Hepatocyte (in vitro differentiated cells): ENCODE results near the gene PLEKHA6. TPM values are rescaled to one million over a fixed set of nuclear protein-coding genes. Genes with fewer than 3 reads are reported as not detected.

Source experiments
- DNase-seq: peaks from one replicate; pipeline ENCODE4 v3.0.0-alpha.2; 2016; ENCODE audit warnings: low spot score
- H2AFZ ChIP-seq: fragments of 200-600 bp; sonication (generic); 2 replicates; pipeline ENCODE4 v1.6.0; 2016; ENCODE audit warnings: antibody characterized with exemption, mild to moderate bottlenecking
- H3K27ac ChIP-seq: fragments of 200-600 bp; sonication (generic); 2 replicates; pipeline ENCODE4 v1.5.1; 2016; ENCODE audit warnings: mild to moderate bottlenecking
- H3K27me3 ChIP-seq: fragments of 200-600 bp; sonication (generic); 2 replicates; pipeline ENCODE4 v1.6.1; 2016
- H3K36me3 ChIP-seq: fragments of 200-600 bp; sonication (generic); replicated peaks from 2 replicates; pipeline ENCODE4 v1.5.1; 2016; ENCODE audit warnings: low read depth; ENCODE audit not compliant: insufficient read depth
- H3K4me1 ChIP-seq: fragments of 200-600 bp; sonication (generic); 2 replicates; pipeline ENCODE4 v1.5.1; 2016; ENCODE audit warnings: mild to moderate bottlenecking, moderate library complexity; ENCODE audit not compliant: insufficient read depth
- H3K4me2 ChIP-seq: fragments of 200-600 bp; sonication (generic); 2 replicates; pipeline ENCODE4 v1.6.0; 2016
- H3K4me3 ChIP-seq: fragments of 200-600 bp; sonication (generic); 2 replicates; pipeline ENCODE4 v1.5.1; 2016; ENCODE audit warnings: mild to moderate bottlenecking
- H3K79me2 ChIP-seq: fragments of 200-600 bp; sonication (generic); 2 replicates; pipeline ENCODE4 v1.6.0; 2017; ENCODE audit warnings: mild to moderate bottlenecking
- H3K9me2 ChIP-seq: fragments of 200-600 bp; sonication (generic); replicated peaks from 2 replicates; pipeline ENCODE4 v1.6.0; 2017; ENCODE audit warnings: mild to moderate bottlenecking; ENCODE audit not compliant: insufficient read depth
- H3K9me3 ChIP-seq: fragments of 200-600 bp; sonication (generic); 2 replicates; pipeline ENCODE4 v1.5.1; 2016; ENCODE audit warnings: low read depth, mild to moderate bottlenecking
- H4K20me1 ChIP-seq: fragments of 200-600 bp; sonication (generic); 2 replicates; pipeline ENCODE4 v1.6.0; 2016; ENCODE audit warnings: mild to moderate bottlenecking; ENCODE audit not compliant: insufficient read depth, poor library complexity, severe bottlenecking
- EZH2 ChIP-seq: fragments of 200-600 bp; sonication (generic); IDR thresholded peaks from 2 replicates; pipeline ENCODE4 v1.6.1; 2016; ENCODE audit warnings: antibody characterized with exemption, mild to moderate bottlenecking, borderline replicate concordance
- EZH2phosphoT487 ChIP-seq: fragments of 200-600 bp; sonication (generic); IDR thresholded peaks from one replicate; pipeline ENCODE4 v1.6.1; 2018; ENCODE audit warnings: antibody characterized with exemption, mild to moderate bottlenecking, low read depth, moderate library complexity; ENCODE audit not compliant: unreplicated experiment, severe bottlenecking
- WGBS: methylation state at CpG from one replicate; pipeline ENCODE4 v1.1.6; 2016; ENCODE audit warnings: low lambda C conversion rate; ENCODE audit errors: missing lambda C conversion rate; 5-methylcytosine and 5-hydroxymethylcytosine counted together
- polyA plus RNA-seq: library from polyadenylated mRNA; unstranded; fragments of >200 nt; fragmentation: Nextera tagmentation; extraction: Ambion mirVana; gene quantifications from 2 replicates; pipeline ENCODE4 v1.2.1, GENCODE V29; 2016
- total RNA-seq: library from RNA; depleted of rRNA; stranded (reverse); fragments of >200 nt; gene quantifications from 2 replicates; pipeline ENCODE4 v1.2.3, GENCODE V29; 2014
- TF ChIP-seq, protein P1 (sequence below): fragments of 200-600 bp; sonication (generic); IDR thresholded peaks from 2 replicates; pipeline ENCODE4 v1.5.1; 2016; ENCODE audit warnings: antibody characterized with exemption, mild to moderate bottlenecking; ENCODE audit not compliant: poor library complexity

The PLEKHA6 gene
- total and polyA plus RNA-seq, 2 experiments from 2014 or later = 14.3 to 31.5 TPM

DNA sequence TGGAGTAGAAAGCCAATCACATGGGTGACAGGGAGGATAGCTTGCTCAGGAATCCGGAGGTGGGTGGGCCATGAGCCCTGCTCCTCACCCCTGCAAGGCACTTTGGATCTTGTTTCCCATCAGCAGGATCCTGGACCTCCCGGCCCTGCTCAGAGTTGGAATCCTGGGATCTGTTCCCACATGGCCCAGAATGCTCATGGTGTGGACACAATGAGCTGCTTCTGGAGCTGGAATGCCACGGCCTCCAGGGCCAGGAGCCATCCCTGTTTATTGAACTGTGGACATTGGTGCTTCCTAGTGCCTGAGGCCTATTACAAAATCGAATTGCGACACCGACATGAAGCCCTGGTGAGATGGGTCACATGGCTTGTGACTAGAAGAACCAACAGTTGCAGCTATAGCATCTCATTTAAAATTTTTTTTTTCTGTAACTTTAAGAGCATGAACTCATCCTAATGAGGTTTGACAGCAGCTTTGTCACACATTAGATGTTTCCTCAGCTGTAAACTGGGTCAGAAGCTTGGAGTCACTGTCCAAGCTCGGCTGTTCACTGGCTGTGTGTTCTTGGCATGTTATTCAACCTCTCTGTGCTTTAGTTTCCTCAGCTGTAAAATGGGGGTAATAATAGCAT lies 105.6 kb downstream of the PLEKHA6 start:
- TF ChIP-seq, protein P1, sequence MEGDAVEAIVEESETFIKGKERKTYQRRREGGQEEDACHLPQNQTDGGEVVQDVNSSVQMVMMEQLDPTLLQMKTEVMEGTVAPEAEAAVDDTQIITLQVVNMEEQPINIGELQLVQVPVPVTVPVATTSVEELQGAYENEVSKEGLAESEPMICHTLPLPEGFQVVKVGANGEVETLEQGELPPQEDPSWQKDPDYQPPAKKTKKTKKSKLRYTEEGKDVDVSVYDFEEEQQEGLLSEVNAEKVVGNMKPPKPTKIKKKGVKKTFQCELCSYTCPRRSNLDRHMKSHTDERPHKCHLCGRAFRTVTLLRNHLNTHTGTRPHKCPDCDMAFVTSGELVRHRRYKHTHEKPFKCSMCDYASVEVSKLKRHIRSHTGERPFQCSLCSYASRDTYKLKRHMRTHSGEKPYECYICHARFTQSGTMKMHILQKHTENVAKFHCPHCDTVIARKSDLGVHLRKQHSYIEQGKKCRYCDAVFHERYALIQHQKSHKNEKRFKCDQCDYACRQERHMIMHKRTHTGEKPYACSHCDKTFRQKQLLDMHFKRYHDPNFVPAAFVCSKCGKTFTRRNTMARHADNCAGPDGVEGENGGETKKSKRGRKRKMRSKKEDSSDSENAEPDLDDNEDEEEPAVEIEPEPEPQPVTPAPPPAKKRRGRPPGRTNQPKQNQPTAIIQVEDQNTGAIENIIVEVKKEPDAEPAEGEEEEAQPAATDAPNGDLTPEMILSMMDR = no peak
- TF ChIP-seq EZH2phosphoT487 (no peak), EZH2 (no peak)
- no peak overlapping the region for H3K27ac ChIP-seq
- no peaks in the 10 kb centered on the region for H3K4me1 ChIP-seq
- no peak overlapping the region for H2AFZ ChIP-seq
- H3K79me2 ChIP-seq = no peaks in the 10 kb centered on the region
- 83% methylated on average over 7 of the region's 7 CpGs for WGBS
- DNase-seq = peak; percentile 49
- H3K36me3 ChIP-seq = no peaks in the 10 kb centered on the region
- no peak overlapping the region for H3K4me3 ChIP-seq
- H3K4me2 ChIP-seq = no peak overlapping the region
- no peaks in the 10 kb centered on the region for H4K20me1 ChIP-seq
- no peaks in the 10 kb centered on the region for H3K27me3 ChIP-seq
- no peaks in the 10 kb centered on the region for H3K9me3 ChIP-seq
- no peaks in the 10 kb centered on the region for H3K9me2 ChIP-seq

DNA sequence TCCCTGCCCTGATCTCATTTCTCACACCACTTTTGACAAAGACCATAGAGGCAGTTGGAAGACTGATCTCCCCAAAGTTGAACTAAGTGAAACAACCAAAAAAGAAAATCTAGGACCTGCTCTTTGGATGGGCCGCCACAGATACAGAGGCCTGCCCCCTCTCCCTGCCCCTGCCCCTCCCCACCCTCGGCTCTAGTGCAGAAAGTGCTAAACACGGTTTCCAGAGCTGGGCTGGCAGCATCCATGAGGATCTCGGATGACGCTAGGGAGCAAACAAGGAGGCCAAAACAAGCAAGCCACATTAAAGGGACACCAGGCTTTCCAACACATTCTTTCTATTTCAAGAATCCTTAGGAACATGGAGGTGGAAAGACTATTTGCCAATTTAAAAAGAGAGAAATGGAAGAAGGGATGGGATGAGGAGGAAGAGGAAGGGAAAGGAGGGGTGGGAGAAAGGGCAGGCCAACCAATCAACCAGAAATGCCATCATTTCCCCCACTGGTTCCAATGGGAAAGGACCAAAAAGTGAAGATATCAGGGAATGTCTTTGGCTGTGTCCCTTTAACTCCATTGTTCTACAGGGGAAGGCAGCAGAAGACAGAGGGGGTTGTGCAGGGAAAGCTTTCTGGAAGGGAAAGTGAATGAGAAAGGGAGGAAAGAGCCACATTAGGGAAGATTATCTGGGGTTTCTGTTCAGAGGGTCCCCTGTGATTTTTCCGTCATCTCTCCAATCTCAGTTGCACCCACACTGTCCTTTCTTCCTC lies 107.6 kb downstream of the PLEKHA6 start:
- DNase-seq = no peak
- no peaks in the 10 kb centered on the region for H3K4me1 ChIP-seq
- H3K27ac ChIP-seq = no peak overlapping the region
- no peaks in the 10 kb centered on the region for H3K79me2 ChIP-seq
- no peak overlapping the region for H3K4me2 ChIP-seq
- WGBS = 80% methylated on average over 6 of the region's 6 CpGs
- H3K36me3 ChIP-seq = no peaks in the 10 kb centered on the region
- no peaks in the 10 kb centered on the region for H4K20me1 ChIP-seq
- H3K4me3 ChIP-seq = no peak overlapping the region
- TF ChIP-seq EZH2phosphoT487 = no peak
- no peak for TF ChIP-seq EZH2
- TF ChIP-seq, protein P1 = no peak
- no peak overlapping the region for H2AFZ ChIP-seq
- no peaks in the 10 kb centered on the region for H3K27me3 ChIP-seq
- no peaks in the 10 kb centered on the region for H3K9me2 ChIP-seq
- no peaks in the 10 kb centered on the region for H3K9me3 ChIP-seq

GRCh38 chr1:204251286-204251685 lies 108.4 kb downstream of the PLEKHA6 start:
- WGBS = 98% methylated on average over 7 of the region's 7 CpGs
- H3K36me3 ChIP-seq = no peaks in the 10 kb centered on the region
- DNase-seq = no peak
- H3K79me2 ChIP-seq = no peaks in the 10 kb centered on the region
- no peak overlapping the region for H3K4me2 ChIP-seq
- TF ChIP-seq, protein P1 = no peak
- no peak for TF ChIP-seq EZH2phosphoT487
- TF ChIP-seq EZH2 = no peak
- H3K4me1 ChIP-seq = no peaks in the 10 kb centered on the region
- no peaks in the 10 kb centered on the region for H4K20me1 ChIP-seq
- no peaks in the 10 kb centered on the region for H3K27me3 ChIP-seq
- H3K4me3 ChIP-seq = no peak overlapping the region
- H3K9me2 ChIP-seq = no peaks in the 10 kb centered on the region
- no peak overlapping the region for H3K27ac ChIP-seq
- no peaks in the 10 kb centered on the region for H3K9me3 ChIP-seq
- H2AFZ ChIP-seq = no peak overlapping the region
